Measurements from ENCODE around the gene GMNN.

The GMNN gene

DNA sequence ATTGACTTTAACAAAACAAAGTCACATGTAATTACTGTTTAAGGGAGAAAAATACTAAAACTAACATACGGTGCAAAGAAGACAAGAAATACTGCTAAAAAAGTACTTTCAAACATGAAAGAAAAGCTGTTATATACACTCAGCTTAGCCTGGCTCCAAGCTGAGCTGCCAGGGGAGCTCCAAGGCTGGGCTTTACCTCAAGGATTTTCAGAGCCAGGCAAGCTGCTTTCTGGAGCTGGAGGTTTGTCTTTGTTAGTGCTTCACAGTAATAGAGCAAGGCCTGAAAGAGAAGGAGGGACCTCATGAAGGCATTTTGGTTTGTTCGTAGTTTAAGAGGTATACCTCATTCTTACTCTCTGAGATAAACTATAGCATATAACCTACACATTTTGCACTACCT lies 43.6 kb downstream of the GMNN start:
- no peak for FAIRE-seq

- no peak for FAIRE-seq
These were observed 47.2 kb downstream of the GMNN start for GRCh38 chr6:24821860-24822444.

DNA sequence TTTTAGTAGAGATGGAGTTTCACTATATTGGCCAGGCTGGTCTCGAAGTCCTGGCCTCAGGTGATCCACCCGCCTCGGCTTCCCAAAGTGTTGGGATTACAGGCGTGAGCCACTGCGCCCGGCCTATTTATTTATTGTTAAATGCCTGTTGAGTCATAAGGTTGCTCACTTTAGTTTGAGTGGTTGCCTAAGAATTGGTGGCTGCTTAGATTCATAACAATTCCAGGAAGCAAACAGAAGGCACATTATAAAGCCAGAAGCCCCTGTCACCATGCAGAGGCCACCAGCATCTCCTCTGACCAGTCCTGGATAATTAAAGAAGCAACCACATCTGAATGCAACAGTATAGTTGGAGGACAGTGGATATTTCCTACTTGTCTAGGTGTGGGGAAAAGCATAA lies 48.0 kb downstream of the GMNN start:
- no peak for FAIRE-seq

DNA sequence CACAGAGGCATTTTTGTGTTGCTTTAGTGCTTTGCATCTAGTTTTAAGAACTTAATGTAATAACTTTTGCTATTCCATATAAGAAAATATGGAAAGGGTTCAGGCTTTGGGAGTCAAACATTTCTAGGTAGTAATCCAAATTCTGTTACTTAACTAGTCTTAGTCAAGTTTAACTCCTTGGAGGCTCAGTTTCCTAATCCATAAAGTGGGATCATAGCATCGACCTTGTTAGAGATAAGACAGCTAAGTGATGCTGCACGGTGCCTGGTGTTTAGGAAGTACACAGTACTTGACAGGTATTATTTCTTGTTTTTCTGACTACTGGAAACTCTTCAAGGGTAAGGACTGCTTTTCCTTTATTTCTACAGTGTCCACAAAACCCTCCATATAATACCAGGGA lies 48.4 kb downstream of the GMNN start:
- no peak for FAIRE-seq

DNA sequence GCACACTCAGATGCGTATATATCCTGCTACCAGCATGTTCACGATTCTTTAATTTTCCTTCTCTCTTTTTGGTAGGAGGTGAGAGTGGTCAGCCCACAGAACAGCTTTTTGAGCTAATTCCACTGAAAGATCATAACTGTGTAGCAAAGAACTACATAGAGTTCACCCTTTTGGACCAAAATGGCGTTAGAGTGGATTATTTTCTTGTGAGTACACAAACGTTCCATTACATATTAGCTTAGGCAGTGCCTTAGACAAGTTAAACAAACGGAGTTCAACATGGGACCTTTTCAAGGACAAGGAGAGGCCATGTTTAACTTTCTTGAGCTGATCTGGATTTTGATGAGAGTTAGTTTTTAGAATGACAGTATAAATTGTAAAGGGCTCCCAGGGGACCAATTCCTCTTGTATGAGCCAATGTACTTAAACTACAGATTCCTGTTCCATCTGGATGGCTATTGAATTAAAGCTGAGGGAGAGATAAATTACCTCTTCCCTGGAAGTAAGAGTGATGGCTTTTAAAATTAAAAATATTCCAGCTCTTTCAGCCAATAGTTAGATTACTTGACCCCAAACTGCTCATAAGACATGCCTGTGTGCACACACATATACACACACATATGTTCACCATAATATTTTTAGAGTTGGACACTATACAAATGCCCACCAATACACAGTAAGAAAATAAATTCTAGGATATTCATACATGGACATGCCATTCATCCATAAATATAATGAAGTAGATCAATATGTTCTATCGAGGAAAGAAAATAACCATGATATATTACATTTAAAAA lies 49.6 kb downstream of the GMNN start:
- no peak for FAIRE-seq

DNA sequence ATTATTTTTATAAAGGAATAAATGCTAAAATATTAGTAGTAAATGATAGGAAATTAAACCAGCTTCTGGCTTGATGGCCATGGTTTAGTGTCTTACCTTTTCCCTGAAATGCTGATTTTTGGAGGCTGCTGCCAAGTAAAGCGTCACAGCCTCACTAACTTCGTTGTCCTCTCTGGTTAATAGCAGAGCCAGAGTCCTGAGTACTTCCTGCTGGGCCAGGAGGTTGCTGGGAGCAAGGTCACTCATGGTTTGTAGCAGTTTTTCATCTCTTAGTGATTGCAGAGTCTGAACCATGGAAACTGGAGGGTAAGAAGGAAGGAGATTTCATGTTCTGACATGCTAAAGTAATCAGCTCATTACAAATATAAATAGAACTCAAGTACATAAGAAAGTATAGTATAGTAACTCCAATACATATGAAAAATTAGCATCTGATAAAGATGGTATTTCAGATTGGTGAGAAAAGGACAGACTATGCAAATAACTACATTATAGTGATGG lies 50.4 kb downstream of the GMNN start:
- FAIRE-seq = no peak

- FAIRE-seq = no peak
These were observed 52.4 kb downstream of the GMNN start for GRCh38 chr6:24827162-24827561.

GRCh38 chr6:24827970-24828369 lies 53.2 kb downstream of the GMNN start:
- FAIRE-seq = no peak

DNA sequence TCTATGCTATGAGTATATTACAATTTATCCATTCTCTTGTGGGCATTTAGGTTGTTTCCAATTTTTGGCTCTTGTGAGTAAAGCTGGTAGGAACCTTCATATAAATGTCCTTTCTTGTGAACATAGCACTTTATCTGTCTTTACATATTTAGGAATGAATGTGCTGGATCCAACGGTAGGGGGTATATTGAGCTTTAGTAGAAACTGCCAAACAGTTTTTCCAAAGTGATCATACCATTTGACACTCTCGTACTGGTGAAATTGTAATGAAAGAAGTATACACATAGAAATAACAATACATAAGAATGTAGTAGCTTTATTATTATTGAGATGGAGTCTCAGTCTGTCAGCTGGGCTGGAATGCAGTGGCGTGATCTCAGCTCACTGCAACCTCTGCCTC lies 54.9 kb downstream of the GMNN start:
- no peak for FAIRE-seq

DNA sequence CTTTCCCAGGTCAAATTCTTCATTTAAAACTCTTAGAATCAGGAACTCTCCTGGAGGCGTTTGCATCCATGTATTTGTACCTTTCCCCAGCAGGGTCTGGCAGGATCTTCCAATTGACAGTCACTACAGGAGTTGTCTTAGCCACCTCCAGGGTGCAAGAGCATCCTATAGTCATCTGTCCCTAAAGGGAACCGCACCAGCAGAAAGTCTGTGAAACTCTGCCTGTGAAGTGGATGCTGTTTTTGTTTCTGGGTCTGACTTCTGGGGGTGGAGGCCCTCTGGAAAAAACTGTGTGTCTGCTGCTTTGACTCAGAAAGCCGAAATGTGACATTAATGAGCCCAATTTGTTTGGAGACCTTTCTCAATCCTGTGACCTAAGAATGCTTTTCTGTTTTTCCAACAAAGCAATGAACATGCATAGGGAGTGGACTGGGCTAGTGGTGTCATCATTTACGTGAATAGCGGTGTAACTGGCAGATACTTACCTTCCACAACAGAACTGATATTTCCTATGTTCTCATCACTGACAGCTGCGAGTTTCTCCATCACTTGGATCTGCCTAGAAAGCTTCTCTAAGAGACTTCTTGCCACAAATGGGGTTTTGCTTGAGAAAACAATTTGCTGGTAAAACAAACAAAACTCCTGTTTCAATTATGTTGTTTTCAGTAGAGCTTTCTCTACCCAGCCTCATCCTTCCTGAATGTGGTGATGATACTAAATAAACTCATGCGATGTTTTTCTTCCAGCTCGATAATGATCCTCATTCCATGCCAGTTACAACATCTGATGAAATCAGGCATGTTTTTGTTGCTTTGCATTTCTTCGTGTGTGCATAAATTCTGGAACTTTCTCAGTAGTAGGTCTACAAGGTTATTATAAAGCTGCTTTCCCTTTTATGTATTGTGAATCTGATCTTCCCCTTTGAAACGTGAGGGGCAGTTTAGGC lies 57.3 kb downstream of the GMNN start:
- no peak for FAIRE-seq

DNA sequence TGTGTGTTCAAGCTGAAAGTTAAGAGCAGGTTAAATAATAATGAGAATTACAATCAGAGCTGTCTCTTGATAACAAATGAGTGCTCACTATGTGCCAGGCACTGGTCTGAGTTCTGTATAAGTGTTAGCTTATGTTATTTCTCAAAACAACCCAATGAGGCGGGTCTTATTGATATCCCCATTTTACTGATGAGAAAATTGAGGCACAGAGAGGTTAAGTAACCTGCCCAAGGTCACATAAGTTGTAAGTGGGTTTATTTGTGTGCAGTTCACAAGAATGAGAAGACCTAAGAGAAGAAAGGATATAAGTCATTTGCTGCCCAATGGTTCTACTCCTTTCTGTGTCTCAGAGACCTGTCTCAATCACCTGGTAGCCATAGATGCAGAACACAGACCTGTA lies 58.1 kb downstream of the GMNN start:
- FAIRE-seq = no peak

DNA sequence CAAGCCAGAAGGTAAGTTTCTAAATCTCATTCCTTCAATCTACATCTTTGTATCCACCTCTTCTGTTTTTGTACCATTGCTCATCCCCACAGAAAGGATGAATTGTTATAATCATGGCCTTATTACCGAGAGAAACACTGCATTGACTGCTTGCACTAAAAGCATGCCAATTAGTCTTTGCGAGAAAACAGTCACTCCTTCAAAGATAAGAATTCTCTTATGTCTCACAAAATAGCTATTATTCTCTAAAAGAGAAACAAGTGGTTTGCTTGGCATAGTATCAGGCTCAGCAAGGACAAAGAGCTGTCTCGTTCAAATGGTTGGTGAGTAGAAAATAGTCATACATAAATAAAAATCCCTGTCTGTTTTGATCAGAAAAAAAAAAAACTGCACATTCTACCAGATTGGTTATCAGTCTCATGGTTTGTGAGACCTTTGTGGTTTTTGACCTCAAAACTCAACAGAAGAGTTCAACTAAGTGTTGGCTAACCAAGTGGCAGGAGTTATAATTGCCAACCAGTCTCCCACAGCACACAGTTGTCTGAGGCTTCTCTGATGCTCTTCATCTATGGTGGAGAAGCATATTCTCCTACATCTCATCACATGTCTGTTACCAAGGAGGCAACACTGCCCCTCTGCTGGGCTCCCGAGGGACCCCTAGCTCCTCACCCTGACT lies 59.1 kb downstream of the GMNN start:
- no peak for FAIRE-seq

All from G401.6 (cell line).